Measurements from ENCODE around the gene PPP1R3G. TPM values are rescaled to one million over a fixed set of nuclear protein-coding genes. Genes with fewer than 3 reads are reported as not detected.

PPP1R3G gene
- total and polyA plus RNA-seq, 2 of the 13 experiments (the other 11 are each of a cell fraction or from before 2014, with no cell fraction given) = 1.2 to 1.3 TPM

DNA sequence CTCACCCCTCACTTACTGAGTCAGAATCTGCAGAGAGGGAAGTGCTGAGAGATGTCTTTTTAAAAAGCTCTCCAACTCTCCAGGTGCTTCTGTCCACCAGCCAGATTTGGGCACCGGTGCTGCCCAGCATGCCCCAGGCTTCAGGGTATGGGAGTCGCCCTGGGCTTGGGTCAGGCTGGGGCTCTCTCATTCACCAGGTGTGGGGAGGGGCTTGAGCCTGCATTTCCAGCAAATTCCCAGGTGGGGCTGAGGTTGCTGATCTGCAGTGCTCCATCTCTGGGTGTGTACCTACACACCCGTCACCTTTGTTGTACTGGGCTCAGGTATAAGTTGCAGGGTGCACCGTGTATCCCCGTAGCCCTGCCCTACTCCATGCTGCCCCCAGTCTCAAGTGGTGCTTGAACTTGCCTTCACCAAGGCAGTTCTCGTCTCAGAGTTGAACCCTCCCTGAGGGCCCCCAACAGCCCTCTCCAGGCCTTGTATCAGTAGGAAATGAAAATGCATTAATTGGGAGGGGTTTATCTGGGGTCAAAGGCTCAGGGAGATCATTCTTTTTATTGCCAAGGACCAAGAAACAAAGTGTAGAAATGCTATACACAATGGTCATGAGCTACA, 23.5 kb downstream of the PPP1R3G start:
- ChIA-PET POLR2A (no interaction called here), CTCF (ENCODE audit: low intra/inter-chr PET ratio, low total read pairs) (no interaction called here)
- Histone ChIP-seq H3K36me3 (replicated peaks in 1 of 2; ENCODE audit: control insufficient read depth in 1 of 2, insufficient read depth in 2 of 2, low read length in 2 of 2) (peaks cover 11 to 28% of the 10 kb centered on the region in 2 experiments; a peak in 3 of 5 replicates), H3K9ac (ENCODE audit: insufficient read depth, low read depth, low read length) (no peak overlapping the region), H3K4me2 (ENCODE audit: low read depth, low read length) (no peak overlapping the region), H3K27ac (ENCODE audit: extremely low read length, insufficient read depth, low read length) (no peak overlapping the region), H3K4me1 (ENCODE audit: insufficient read depth, low read length) (no peaks in the 10 kb centered on the region), H3K27me3 (ENCODE audit: control insufficient read depth in 1 of 2, insufficient read depth in 2 of 2, low read length in 2 of 2) (no peaks in the 10 kb centered on the region), H3K79me2 (ENCODE audit: insufficient read depth, low read length) (no peaks in the 10 kb centered on the region), H4K20me1 (ENCODE audit: insufficient read depth, low read length) (no peaks in the 10 kb centered on the region), H2AFZ (ENCODE audit: low read length) (no peak overlapping the region), H3K4me3 (replicated peaks in 1 of 3; ENCODE audit: insufficient read depth in 1 of 3, low read depth in 2 of 3, low read length in 3 of 3) (no peak overlapping the region), H3K9me3 (ENCODE audit: low read length) (no peaks in the 10 kb centered on the region)
- ATAC-seq (no peak), DNase-seq (ENCODE audit: low spot score) (no peak), FAIRE-seq (no peak)
- in situ Hi-C loops (cut with HindIII; ENCODE audit: extremely low pct_ligation_motif_present, low pct_unique_long_range_greater_than_20kb) (no loop called here), intact Hi-C loops (cut with micrococcal nuclease; ENCODE audit: unreplicated experiment) (no loop called here)
- WGBS (ENCODE audit: low lambda C conversion rate) = 96% methylated on average over 6 of the region's 6 CpGs
- no peak for TF ChIP-seq GTF3A (CRISPR knock-in tag; conservative IDR thresholded peaks at IDR 0.05)
- TF ChIP-seq ZNF225 (CRISPR knock-in tag; IDR thresholded peaks at IDR 0.05) = no peak
- no peak for TF ChIP-seq ZNF552 (CRISPR knock-in tag; IDR thresholded peaks at IDR 0.05; ENCODE audit: borderline replicate concordance)
- TF ChIP-seq MLLT10 (CRISPR knock-in tag; IDR thresholded peaks at IDR 0.05) = no peak
- TF ChIP-seq ZNF550 (CRISPR knock-in tag; IDR thresholded peaks at IDR 0.05; ENCODE audit: borderline replicate concordance) = no peak
- TF ChIP-seq ATF1 (CRISPR knock-in tag; IDR thresholded peaks at IDR 0.05) = no peak
- TF ChIP-seq, protein P1, sequence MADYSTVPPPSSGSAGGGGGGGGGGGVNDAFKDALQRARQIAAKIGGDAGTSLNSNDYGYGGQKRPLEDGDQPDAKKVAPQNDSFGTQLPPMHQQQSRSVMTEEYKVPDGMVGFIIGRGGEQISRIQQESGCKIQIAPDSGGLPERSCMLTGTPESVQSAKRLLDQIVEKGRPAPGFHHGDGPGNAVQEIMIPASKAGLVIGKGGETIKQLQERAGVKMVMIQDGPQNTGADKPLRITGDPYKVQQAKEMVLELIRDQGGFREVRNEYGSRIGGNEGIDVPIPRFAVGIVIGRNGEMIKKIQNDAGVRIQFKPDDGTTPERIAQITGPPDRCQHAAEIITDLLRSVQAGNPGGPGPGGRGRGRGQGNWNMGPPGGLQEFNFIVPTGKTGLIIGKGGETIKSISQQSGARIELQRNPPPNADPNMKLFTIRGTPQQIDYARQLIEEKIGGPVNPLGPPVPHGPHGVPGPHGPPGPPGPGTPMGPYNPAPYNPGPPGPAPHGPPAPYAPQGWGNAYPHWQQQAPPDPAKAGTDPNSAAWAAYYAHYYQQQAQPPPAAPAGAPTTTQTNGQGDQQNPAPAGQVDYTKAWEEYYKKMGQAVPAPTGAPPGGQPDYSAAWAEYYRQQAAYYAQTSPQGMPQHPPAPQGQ (CRISPR knock-in tag; IDR thresholded peaks at IDR 0.05; ENCODE audit: borderline replicate concordance) = no peak
- TF ChIP-seq, protein P2, sequence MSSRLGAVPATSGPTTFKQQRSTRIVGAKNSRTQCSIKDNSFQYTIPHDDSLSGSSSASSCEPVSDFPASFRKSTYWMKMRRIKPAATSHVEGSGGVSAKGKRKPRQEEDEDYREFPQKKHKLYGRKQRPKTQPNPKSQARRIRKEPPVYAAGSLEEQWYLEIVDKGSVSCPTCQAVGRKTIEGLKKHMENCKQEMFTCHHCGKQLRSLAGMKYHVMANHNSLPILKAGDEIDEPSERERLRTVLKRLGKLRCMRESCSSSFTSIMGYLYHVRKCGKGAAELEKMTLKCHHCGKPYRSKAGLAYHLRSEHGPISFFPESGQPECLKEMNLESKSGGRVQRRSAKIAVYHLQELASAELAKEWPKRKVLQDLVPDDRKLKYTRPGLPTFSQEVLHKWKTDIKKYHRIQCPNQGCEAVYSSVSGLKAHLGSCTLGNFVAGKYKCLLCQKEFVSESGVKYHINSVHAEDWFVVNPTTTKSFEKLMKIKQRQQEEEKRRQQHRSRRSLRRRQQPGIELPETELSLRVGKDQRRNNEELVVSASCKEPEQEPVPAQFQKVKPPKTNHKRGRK (CRISPR knock-in tag; IDR thresholded peaks at IDR 0.05) = no peak
- TF ChIP-seq ZNF207 (IDR thresholded peaks at IDR 0.05; ENCODE audit: borderline replicate concordance) = no peak
- no peak for TF ChIP-seq ZNF160 (CRISPR knock-in tag; IDR thresholded peaks at IDR 0.05)
- no peak for TF ChIP-seq ZNF282 (IDR thresholded peaks at IDR 0.05; ENCODE audit: partially characterized antibody)
- TF ChIP-seq ZNF136 (CRISPR knock-in tag; IDR thresholded peaks at IDR 0.05; ENCODE audit: low read depth) = no peak
- BruUV-seq (replicated peaks) = TSS peak; percentile 41
